HCT116 (cell line): Measurements from ENCODE around the gene FTCD.

ENCODE experiments used
- EZH2phosphoT487 ChIP-seq: fragments of 200-600 bp; IDR thresholded peaks from 2 replicates; pipeline ENCODE4 v1.6.1; 2018; ENCODE audit warnings: antibody characterized with exemption, borderline replicate concordance
- POLR2AphosphoS5 ChIP-seq: IDR thresholded peaks from 2 replicates; pipeline ENCODE4 v1.6.1; 2011; ENCODE audit warnings: mild to moderate bottlenecking, low read depth, low read length, moderate library complexity
- RAD21 ChIP-seq: IDR thresholded peaks from 2 replicates; pipeline ENCODE4 v1.6.1; 2012; ENCODE audit warnings: low read depth, mild to moderate bottlenecking
- TCF7L2 ChIP-seq: IDR thresholded peaks from 2 replicates; pipeline ENCODE4 v1.7.0; 2011; ENCODE audit warnings: borderline replicate concordance, inconsistent platforms; ENCODE audit not compliant: insufficient read depth, insufficient read length; ENCODE audit errors: extremely low read depth
- YY1 ChIP-seq: IDR thresholded peaks from 2 replicates; pipeline ENCODE4 v1.6.1; 2011; ENCODE audit warnings: low read length, low read depth, moderate library complexity, mild to moderate bottlenecking; ENCODE audit not compliant: insufficient replicate concordance; ENCODE audit errors: extremely low read depth
- ZNF274 ChIP-seq: fragments of 200-500 bp; sonication (Bioruptor generic); IDR thresholded peaks from 2 replicates; pipeline ENCODE4 v1.6.1; 2014; ENCODE audit warnings: mild to moderate bottlenecking, low read depth, low read length, inconsistent platforms
- TF ChIP-seq, protein P1 (sequence below), 3 experiments: fragments of 200-600 bp in 1 of 3; sonication (generic) in 1 of 3; IDR thresholded peaks in 2 of 3; conservative IDR thresholded peaks in 1 of 3; 2 replicates each; pipeline ENCODE4 v1.5.1; 2012 to 2017; ENCODE audit warnings: low read depth in 2 of 3, low read length in 2 of 3, antibody characterized with exemption in 1 of 3, borderline replicate concordance in 1 of 3, control low read depth in 1 of 3, mild to moderate bottlenecking in 1 of 3, mixed read lengths in 1 of 3, mixed run types in 1 of 3, moderate library complexity in 1 of 3; ENCODE audit not compliant: insufficient read depth in 1 of 3
- TF ChIP-seq, protein P2 (sequence below): IDR thresholded peaks from 2 replicates; pipeline ENCODE4 v1.6.1; 2012; ENCODE audit warnings: low read depth

- TF ChIP-seq POLR2AphosphoS5 = no peak
- no peak for TF ChIP-seq TCF7L2
- TF ChIP-seq, protein P1, sequence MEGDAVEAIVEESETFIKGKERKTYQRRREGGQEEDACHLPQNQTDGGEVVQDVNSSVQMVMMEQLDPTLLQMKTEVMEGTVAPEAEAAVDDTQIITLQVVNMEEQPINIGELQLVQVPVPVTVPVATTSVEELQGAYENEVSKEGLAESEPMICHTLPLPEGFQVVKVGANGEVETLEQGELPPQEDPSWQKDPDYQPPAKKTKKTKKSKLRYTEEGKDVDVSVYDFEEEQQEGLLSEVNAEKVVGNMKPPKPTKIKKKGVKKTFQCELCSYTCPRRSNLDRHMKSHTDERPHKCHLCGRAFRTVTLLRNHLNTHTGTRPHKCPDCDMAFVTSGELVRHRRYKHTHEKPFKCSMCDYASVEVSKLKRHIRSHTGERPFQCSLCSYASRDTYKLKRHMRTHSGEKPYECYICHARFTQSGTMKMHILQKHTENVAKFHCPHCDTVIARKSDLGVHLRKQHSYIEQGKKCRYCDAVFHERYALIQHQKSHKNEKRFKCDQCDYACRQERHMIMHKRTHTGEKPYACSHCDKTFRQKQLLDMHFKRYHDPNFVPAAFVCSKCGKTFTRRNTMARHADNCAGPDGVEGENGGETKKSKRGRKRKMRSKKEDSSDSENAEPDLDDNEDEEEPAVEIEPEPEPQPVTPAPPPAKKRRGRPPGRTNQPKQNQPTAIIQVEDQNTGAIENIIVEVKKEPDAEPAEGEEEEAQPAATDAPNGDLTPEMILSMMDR (IDR thresholded peaks at IDR 0.05 in 2 of 3, conservative IDR thresholded peaks at IDR 0.05 in 1 of 3; ENCODE audit: borderline replicate concordance in 1 of 3, insufficient read depth in 1 of 3, low read depth in 2 of 3, low read length in 2 of 3) = no peak
- TF ChIP-seq YY1 = no peak
- TF ChIP-seq RAD21 = no peak
- no peak for TF ChIP-seq ZNF274
- TF ChIP-seq EZH2phosphoT487 = no peak
- TF ChIP-seq, protein P2, sequence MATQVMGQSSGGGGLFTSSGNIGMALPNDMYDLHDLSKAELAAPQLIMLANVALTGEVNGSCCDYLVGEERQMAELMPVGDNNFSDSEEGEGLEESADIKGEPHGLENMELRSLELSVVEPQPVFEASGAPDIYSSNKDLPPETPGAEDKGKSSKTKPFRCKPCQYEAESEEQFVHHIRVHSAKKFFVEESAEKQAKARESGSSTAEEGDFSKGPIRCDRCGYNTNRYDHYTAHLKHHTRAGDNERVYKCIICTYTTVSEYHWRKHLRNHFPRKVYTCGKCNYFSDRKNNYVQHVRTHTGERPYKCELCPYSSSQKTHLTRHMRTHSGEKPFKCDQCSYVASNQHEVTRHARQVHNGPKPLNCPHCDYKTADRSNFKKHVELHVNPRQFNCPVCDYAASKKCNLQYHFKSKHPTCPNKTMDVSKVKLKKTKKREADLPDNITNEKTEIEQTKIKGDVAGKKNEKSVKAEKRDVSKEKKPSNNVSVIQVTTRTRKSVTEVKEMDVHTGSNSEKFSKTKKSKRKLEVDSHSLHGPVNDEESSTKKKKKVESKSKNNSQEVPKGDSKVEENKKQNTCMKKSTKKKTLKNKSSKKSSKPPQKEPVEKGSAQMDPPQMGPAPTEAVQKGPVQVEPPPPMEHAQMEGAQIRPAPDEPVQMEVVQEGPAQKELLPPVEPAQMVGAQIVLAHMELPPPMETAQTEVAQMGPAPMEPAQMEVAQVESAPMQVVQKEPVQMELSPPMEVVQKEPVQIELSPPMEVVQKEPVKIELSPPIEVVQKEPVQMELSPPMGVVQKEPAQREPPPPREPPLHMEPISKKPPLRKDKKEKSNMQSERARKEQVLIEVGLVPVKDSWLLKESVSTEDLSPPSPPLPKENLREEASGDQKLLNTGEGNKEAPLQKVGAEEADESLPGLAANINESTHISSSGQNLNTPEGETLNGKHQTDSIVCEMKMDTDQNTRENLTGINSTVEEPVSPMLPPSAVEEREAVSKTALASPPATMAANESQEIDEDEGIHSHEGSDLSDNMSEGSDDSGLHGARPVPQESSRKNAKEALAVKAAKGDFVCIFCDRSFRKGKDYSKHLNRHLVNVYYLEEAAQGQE = no peak
These were observed 26.7 kb upstream of the FTCD start for GRCh38 chr21:46181953-46182547.
